ENCODE data around the gene CXorf49.
"Not testable (repeated sequence)": the region's sequence is repeated elsewhere in the genome, so short reads cannot be mapped to it uniquely, and the experiment has no call there.

Gene CXorf49

GRCh38 chrX:71671938-71672337 is 46.1 kb downstream of the CXorf49 start:
- no peak for DNase-seq (ENCODE audit: low read depth)

GRCh38 chrX:71671043-71671780 is 46.9 kb downstream of the CXorf49 start:
- no peak for DNase-seq (ENCODE audit: low read depth)

GRCh38 chrX:71669947-71670346 is 48.1 kb downstream of the CXorf49 start:
- not testable (repeated sequence) for DNase-seq (ENCODE audit: low read depth)

- no peak for DNase-seq (ENCODE audit: low read depth)
Observed at GRCh38 chrX:71669492-71669891, 48.6 kb downstream of the CXorf49 start.

- no peak for DNase-seq (ENCODE audit: low read depth)
Observed at GRCh38 chrX:71668248-71668595, 49.9 kb downstream of the CXorf49 start.

GRCh38 chrX:71667328-71668247 is 50.5 kb downstream of the CXorf49 start, which contains the start of gene LOC101059915:
Gene LOC101059915, plus strand, starts transcription at chrX:71667546.
- DNase-seq (ENCODE audit: low read depth), result no peak

- DNase-seq (ENCODE audit: low read depth), result no peak
Observed at GRCh38 chrX:71666240-71667223, 51.6 kb downstream of the CXorf49 start.

- DNase-seq (ENCODE audit: low read depth), result no peak
Observed at GRCh38 chrX:71665747-71666146, 52.3 kb downstream of the CXorf49 start.

- DNase-seq (ENCODE audit: low read depth), result no peak
Observed at GRCh38 chrX:71664889-71665491, 53.1 kb downstream of the CXorf49 start.
